DND-41 (cell line): ENCODE measurements around the gene PTPRJ.
"Not testable (repeated sequence)": the region's sequence is repeated elsewhere in the genome, so short reads cannot be mapped to it uniquely, and the experiment has no call there.

Experiments
- ATAC-seq: fragments of 200-7000 bp; cut with Tn5 transposase; 3 replicates; pipeline ENCODE4 v1.9.1; 2021; ENCODE audit warnings: low read depth; ENCODE audit not compliant: insufficient read depth
- DNase-seq: peaks from one replicate; pipeline ENCODE4 v3.0.0-alpha.2; 2020
- H2AFZ ChIP-seq: 2 replicates; pipeline ENCODE4 v1.6.0; 2012; ENCODE audit warnings: low read depth, low read length
- H3K27ac ChIP-seq: 2 replicates; pipeline ENCODE4 v1.5.1; 2012; ENCODE audit warnings: low read length, inconsistent platforms
- H3K27me3 ChIP-seq: fragments of 200-600 bp; sonication (generic); 2 replicates; pipeline ENCODE4 v1.6.0; 2012; ENCODE audit warnings: low read length, mild to moderate bottlenecking, inconsistent platforms; ENCODE audit not compliant: insufficient read depth, poor library complexity
- H3K36me3 ChIP-seq: 2 replicates; pipeline ENCODE4 v1.5.1; 2012; ENCODE audit warnings: low read length, inconsistent platforms; ENCODE audit not compliant: insufficient read depth
- H3K4me1 ChIP-seq: 2 replicates; pipeline ENCODE4 v1.5.1; 2012; ENCODE audit warnings: mild to moderate bottlenecking, low read length; ENCODE audit not compliant: insufficient read depth
- H3K4me2 ChIP-seq: 2 replicates; pipeline ENCODE4 v1.6.0; 2012; ENCODE audit warnings: mild to moderate bottlenecking, moderate library complexity, low read length, inconsistent platforms; ENCODE audit not compliant: insufficient read depth
- H3K4me3 ChIP-seq, 2 experiments: fragments of 200-600 bp in 1 of 2; shearing (Covaris generic) in 1 of 2; 2 replicates each; pipeline ENCODE4 v1.5.1; 2012 to 2016; ENCODE audit warnings: inconsistent platforms in 2 of 2, low read length in 2 of 2, mild to moderate bottlenecking in 2 of 2, low read depth in 1 of 2, moderate library complexity in 1 of 2
- H3K79me2 ChIP-seq: 2 replicates; pipeline ENCODE4 v1.6.0; 2012; ENCODE audit warnings: low read length, inconsistent platforms; ENCODE audit not compliant: insufficient read depth
- H3K9ac ChIP-seq: 2 replicates; pipeline ENCODE4 v1.6.0; 2012; ENCODE audit warnings: low read depth, mild to moderate bottlenecking, inconsistent platforms, low read length, moderate library complexity
- H3K9me3 ChIP-seq: 2 replicates; pipeline ENCODE4 v1.5.1; 2012; ENCODE audit warnings: low read length, moderate library complexity, mild to moderate bottlenecking, inconsistent platforms; ENCODE audit not compliant: insufficient read depth, severe bottlenecking
- H4K20me1 ChIP-seq: 2 replicates; pipeline ENCODE4 v1.6.0; 2012; ENCODE audit warnings: low read length; ENCODE audit not compliant: insufficient read depth
- CTCF ChIP-seq: IDR thresholded peaks from 2 replicates; pipeline ENCODE4 v1.5.1; 2012; ENCODE audit warnings: borderline replicate concordance, low read length, moderate library complexity, mild to moderate bottlenecking; ENCODE audit not compliant: poor library complexity, severe bottlenecking; ENCODE audit errors: extremely low read depth
- EZH2 ChIP-seq: IDR thresholded peaks from 3 replicates; pipeline ENCODE4 v1.6.1; 2012; ENCODE audit warnings: borderline replicate concordance, low read depth, mild to moderate bottlenecking, moderate library complexity, low read length, inconsistent platforms; ENCODE audit not compliant: severe bottlenecking

The PTPRJ gene

GRCh38 chr11:47944632-47945031 lies 35.7 kb upstream of the PTPRJ start:
- H3K27me3 ChIP-seq: no peaks in the 10 kb centered on the region
- ATAC-seq (no peak), DNase-seq (no peak)
- no peak overlapping the region for H3K27ac ChIP-seq
- H4K20me1 ChIP-seq: no peaks in the 10 kb centered on the region
- no peak overlapping the region for H3K9ac ChIP-seq
- TF ChIP-seq CTCF (no peak), EZH2 (no peak)
- no peak overlapping the region for H3K4me2 ChIP-seq
- no peaks in the 10 kb centered on the region for H3K79me2 ChIP-seq
- no peak overlapping the region for H3K4me3 ChIP-seq
- H3K36me3 ChIP-seq: no peaks in the 10 kb centered on the region
- peaks cover 9% of the 10 kb centered on the region for H3K4me1 ChIP-seq
- H3K9me3 ChIP-seq: no peaks in the 10 kb centered on the region
- H2AFZ ChIP-seq: no peak overlapping the region

GRCh38 chr11:47946682-47947559 lies 33.4 kb upstream of the PTPRJ start:
- Histone ChIP-seq H3K4me3 (no peak overlapping the region), H4K20me1 (no peaks in the 10 kb centered on the region), H3K27ac (no peak overlapping the region), H3K79me2 (no peaks in the 10 kb centered on the region), H3K4me2 (no peak overlapping the region), H3K4me1 (peaks cover 27% of the 10 kb centered on the region), H2AFZ (no peak overlapping the region), H3K36me3 (no peaks in the 10 kb centered on the region), H3K27me3 (no peaks in the 10 kb centered on the region), H3K9me3 (no peaks in the 10 kb centered on the region), H3K9ac (no peak overlapping the region)
- no peak for DNase-seq
- no peak for ATAC-seq
- no peak for TF ChIP-seq CTCF

GRCh38 chr11:47948137-47948536 lies 32.2 kb upstream of the PTPRJ start:
- Histone ChIP-seq H4K20me1 (no peaks in the 10 kb centered on the region), H3K27ac (no peak overlapping the region), H3K79me2 (no peaks in the 10 kb centered on the region), H3K36me3 (no peaks in the 10 kb centered on the region), H3K4me2 (no peak overlapping the region), H3K4me1 (peaks cover 27% of the 10 kb centered on the region), H3K27me3 (no peaks in the 10 kb centered on the region), H2AFZ (no peak overlapping the region), H3K9ac (no peak overlapping the region), H3K9me3 (no peaks in the 10 kb centered on the region), H3K4me3 (no peak overlapping the region)
- no peak for ATAC-seq
- DNase-seq: no peak
- TF ChIP-seq CTCF: no peak
- no peak for TF ChIP-seq EZH2

- not testable (repeated sequence) for DNase-seq, H3K27me3 ChIP-seq, H4K20me1 ChIP-seq, H2AFZ ChIP-seq, H3K4me2 ChIP-seq, H3K9me3 ChIP-seq, H3K27ac ChIP-seq, H3K9ac ChIP-seq, H3K79me2 ChIP-seq, H3K4me3 ChIP-seq, H3K36me3 ChIP-seq, ATAC-seq
- peaks cover 27% of the 10 kb centered on the region for H3K4me1 ChIP-seq
Measured at GRCh38 chr11:47949001-47949675, 31.2 kb upstream of the PTPRJ start.
